Vagina (tissue), 2 donors: ENCODE data around the gene TMEM242. TPM values are rescaled to one million over a fixed set of nuclear protein-coding genes. Genes with fewer than 3 reads are reported as not detected.

Experiments
- DNase-seq, 2 donors: peaks; one replicate each; pipeline ENCODE4 v3.0.0-alpha.2; 2017; ENCODE audit errors: extremely low spot score in 2 of 2
- H3K27ac ChIP-seq: fragments of 200-600 bp; sonication (generic); one replicate; pipeline ENCODE4 v1.5.1; 2019
- H3K27me3 ChIP-seq: fragments of 200-600 bp; sonication (generic); one replicate; pipeline ENCODE4 v1.5.1; 2019
- H3K36me3 ChIP-seq, 2 donors: fragments of 200-600 bp; sonication (generic); one replicate each; pipeline ENCODE4 v1.5.1; 2017 to 2019
- H3K4me1 ChIP-seq: fragments of 200-600 bp; sonication (generic); one replicate; pipeline ENCODE4 v1.5.1; 2019
- H3K4me3 ChIP-seq, 2 donors: fragments of 200-600 bp; sonication (generic); 1 replicate in 1 of 2; 2 replicates in 1 of 2; pipeline ENCODE4 v1.5.1; 2016 to 2019
- H3K9me3 ChIP-seq: fragments of 200-600 bp; sonication (generic); one replicate; pipeline ENCODE4 v1.5.1; 2019
- CTCF ChIP-seq, 3 experiments: fragments of 450-650 bp in 2 of 3; fragments of 200-600 bp in 1 of 3; sonication (generic) in 1 of 3; IDR thresholded peaks; one replicate each; pipeline ENCODE4 v1.5.1; 2017 to 2019; ENCODE audit warnings: antibody characterized with exemption in 3 of 3, mild to moderate bottlenecking in 2 of 3, moderate library complexity in 2 of 3
- POLR2A ChIP-seq, 2 donors: fragments of 450-650 bp; IDR thresholded peaks; one replicate each; pipeline ENCODE4 v1.6.1; 2017; ENCODE audit warnings: antibody characterized with exemption in 2 of 2, mild to moderate bottlenecking in 2 of 2, moderate library complexity in 2 of 2
- POLR2AphosphoS5 ChIP-seq, 2 donors: sonication (generic); formaldehyde crosslinking; IDR thresholded peaks; one replicate each; pipeline ENCODE4 v1.9.0; 2017; ENCODE audit warnings: antibody characterized with exemption in 2 of 2, mild to moderate bottlenecking in 2 of 2, low read depth in 1 of 2; ENCODE audit not compliant: insufficient read depth in 1 of 2
- intact Hi-C: fragments of 100-400 bp; cut with DNase I; formaldehyde crosslinking; loops from one replicate; pipeline ENCODE4 v1.15.1; 2023
- total RNA-seq: library from RNA; depleted of rRNA; stranded (reverse); fragments of >200 nt; gene quantifications from one replicate; pipeline ENCODE4 v1.2.3, GENCODE V29; 2016

TMEM242 gene
- total RNA-seq, 1 donor from 2014 or later = 6.1 TPM

DNA sequence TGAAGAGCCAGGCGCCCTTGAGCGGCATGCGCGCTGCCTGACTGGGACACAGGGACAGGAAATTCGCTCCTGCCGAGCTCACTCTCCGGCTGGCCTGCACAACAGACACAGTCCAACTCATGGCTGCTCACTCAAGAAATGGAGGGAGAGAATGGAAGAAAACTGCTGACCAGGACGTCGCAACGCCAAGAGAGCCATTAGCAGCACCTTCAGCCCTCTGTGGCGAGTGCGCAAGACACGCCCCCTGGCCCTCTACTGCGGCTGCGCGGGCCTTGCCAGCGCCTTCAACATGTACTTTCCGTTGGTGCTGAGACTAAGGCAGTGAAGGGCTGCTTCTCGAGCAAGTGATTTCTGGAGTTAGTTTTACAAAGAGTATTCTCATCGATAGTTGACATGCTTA, 23.3 kb downstream of the TMEM242 start:
- DNase-seq = peak in 1 of 2 donors; percentile 82
- Histone ChIP-seq H3K27ac (no peak overlapping the region), H3K9me3 (no peaks in the 10 kb centered on the region), H3K4me1 (peaks cover 13% of the 10 kb centered on the region), H3K4me3 (no peak overlapping the region), H3K27me3 (no peaks in the 10 kb centered on the region), H3K36me3 (no peaks in the 10 kb centered on the region)
- TF ChIP-seq CTCF (IDR thresholded peaks at IDR 0.05) (no peak), POLR2AphosphoS5 (IDR thresholded peaks at IDR 0.05; ENCODE audit: insufficient read depth in 1 of 2, low read depth in 1 of 2) (no peak), POLR2A (IDR thresholded peaks at IDR 0.05) (no peak)
- intact Hi-C loops = no loop called here

DNA sequence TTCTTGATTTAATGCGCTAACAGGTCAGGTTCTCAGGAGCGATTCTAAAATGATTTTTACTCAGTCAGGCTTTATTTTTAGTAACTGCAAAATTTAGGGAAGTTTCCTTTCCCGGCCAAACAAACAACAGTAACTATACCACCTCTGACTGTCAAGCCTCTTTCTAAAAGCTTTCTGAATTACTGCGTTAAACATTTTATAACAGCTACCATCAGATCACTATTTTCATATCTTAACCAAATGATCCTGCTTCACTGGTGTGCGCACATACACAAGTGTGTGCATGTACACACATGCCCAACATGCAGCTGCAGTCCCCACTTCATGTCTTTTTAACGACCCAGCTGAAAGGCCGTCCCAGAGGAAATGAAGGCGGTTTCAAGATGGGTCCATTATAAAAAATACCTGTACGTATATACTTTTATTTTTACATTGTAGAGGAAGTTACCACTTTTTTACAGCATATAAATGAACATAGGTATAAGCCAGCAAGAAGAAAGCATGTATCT, 25.0 kb downstream of the TMEM242 start:
- Histone ChIP-seq H3K4me3 (no peak overlapping the region), H3K27ac (no peak overlapping the region), H3K36me3 (no peaks in the 10 kb centered on the region), H3K4me1 (peaks cover 11% of the 10 kb centered on the region), H3K9me3 (no peaks in the 10 kb centered on the region), H3K27me3 (no peaks in the 10 kb centered on the region)
- TF ChIP-seq POLR2AphosphoS5 (IDR thresholded peaks at IDR 0.05; ENCODE audit: insufficient read depth in 1 of 2, low read depth in 1 of 2) (no peak), CTCF (IDR thresholded peaks at IDR 0.05) (no peak), POLR2A (IDR thresholded peaks at IDR 0.05) (no peak)
- intact Hi-C loops = no loop called here
- no peak for DNase-seq

DNA sequence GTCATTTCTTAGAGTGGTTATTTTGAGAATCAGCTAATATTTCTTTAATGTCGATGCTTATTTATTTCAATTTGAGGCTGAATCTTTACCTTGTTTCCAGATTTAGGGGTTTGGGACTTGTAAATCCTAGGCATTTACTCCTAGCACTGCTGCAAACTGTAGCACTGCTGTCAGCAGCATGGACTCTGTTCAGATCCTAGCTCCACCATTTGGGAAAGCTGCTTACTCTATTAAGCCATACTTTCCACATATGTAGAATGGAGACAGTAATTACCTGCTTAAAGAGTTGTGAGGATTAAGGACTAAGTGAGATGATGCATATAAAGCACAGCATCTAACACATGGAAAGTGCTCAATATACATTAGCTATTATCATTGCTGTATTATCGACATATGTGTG, 28.7 kb downstream of the TMEM242 start:
- no peak for TF ChIP-seq POLR2AphosphoS5 (IDR thresholded peaks at IDR 0.05; ENCODE audit: insufficient read depth in 1 of 2, low read depth in 1 of 2)
- no peak for TF ChIP-seq POLR2A (IDR thresholded peaks at IDR 0.05)
- no peak for TF ChIP-seq CTCF (IDR thresholded peaks at IDR 0.05)
- intact Hi-C loops = no loop called here

GRCh38 chr6:157293780-157294179, 29.5 kb downstream of the TMEM242 start:
- Histone ChIP-seq H3K27me3 (no peaks in the 10 kb centered on the region), H3K36me3 (peaks cover 0 to 22% of the 10 kb centered on the region in 2 donors), H3K27ac (no peak overlapping the region), H3K4me1 (peaks cover 6% of the 10 kb centered on the region), H3K4me3 (no peak overlapping the region), H3K9me3 (no peaks in the 10 kb centered on the region)
- intact Hi-C loops = no loop called here
- peak in 1 of 2 donors; percentile 67 for DNase-seq
- TF ChIP-seq CTCF (IDR thresholded peaks at IDR 0.05) = no peak
- TF ChIP-seq POLR2A (IDR thresholded peaks at IDR 0.05) = no peak
- no peak for TF ChIP-seq POLR2AphosphoS5 (IDR thresholded peaks at IDR 0.05; ENCODE audit: insufficient read depth in 1 of 2, low read depth in 1 of 2)

More for the DNA sequence above, 28.7 kb downstream of the TMEM242 start:
- Histone ChIP-seq H3K27ac (no peak overlapping the region), H3K4me3 (no peak overlapping the region), H3K4me1 (peaks cover 6% of the 10 kb centered on the region), H3K9me3 (no peaks in the 10 kb centered on the region), H3K36me3 (peaks cover 0 to 22% of the 10 kb centered on the region in 2 donors), H3K27me3 (no peaks in the 10 kb centered on the region)
- no peak for DNase-seq

- Histone ChIP-seq H3K36me3 (peaks cover 0 to 22% of the 10 kb centered on the region in 2 donors), H3K4me3 (no peak overlapping the region), H3K9me3 (no peaks in the 10 kb centered on the region), H3K27ac (no peak overlapping the region), H3K4me1 (no peaks in the 10 kb centered on the region), H3K27me3 (no peaks in the 10 kb centered on the region)
- DNase-seq = no peak
- TF ChIP-seq CTCF (IDR thresholded peaks at IDR 0.05) (no peak), POLR2AphosphoS5 (IDR thresholded peaks at IDR 0.05; ENCODE audit: insufficient read depth in 1 of 2, low read depth in 1 of 2) (no peak), POLR2A (IDR thresholded peaks at IDR 0.05) (no peak)
- intact Hi-C loops = no loop called here
Observed at GRCh38 chr6:157292202-157292601, 31.1 kb downstream of the TMEM242 start.
